NCI-H446 treated with DMSO at 0.1 percent for 48 hours (cell line): ENCODE measurements around the gene DOCK8.

Experiments used
- DNase-seq: peaks from one replicate; lab custom pipeline; 2025; lab: John Stamatoyannopoulos, UW

DOCK8 gene

DNA sequence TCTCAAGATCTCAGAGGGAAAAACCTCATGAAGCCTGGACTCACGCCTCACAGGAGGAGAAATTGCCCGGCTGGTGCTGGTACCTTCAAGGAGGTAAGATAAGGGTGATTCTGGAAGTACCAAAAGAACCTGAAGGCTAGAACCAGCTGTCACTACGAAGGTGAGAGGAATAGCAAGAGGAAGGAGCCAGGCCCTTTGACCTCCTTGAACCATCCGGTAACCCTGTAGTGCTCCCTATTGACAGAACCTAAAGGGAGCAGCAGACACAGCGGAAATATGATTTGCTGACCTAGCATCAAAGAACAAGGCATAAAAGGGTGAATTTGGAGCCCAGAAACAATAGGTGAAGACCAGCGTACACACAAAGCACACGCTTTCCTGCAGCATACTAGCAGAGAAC lies 92.2 kb downstream of the DOCK8 start:
- no peak for DNase-seq

DNA sequence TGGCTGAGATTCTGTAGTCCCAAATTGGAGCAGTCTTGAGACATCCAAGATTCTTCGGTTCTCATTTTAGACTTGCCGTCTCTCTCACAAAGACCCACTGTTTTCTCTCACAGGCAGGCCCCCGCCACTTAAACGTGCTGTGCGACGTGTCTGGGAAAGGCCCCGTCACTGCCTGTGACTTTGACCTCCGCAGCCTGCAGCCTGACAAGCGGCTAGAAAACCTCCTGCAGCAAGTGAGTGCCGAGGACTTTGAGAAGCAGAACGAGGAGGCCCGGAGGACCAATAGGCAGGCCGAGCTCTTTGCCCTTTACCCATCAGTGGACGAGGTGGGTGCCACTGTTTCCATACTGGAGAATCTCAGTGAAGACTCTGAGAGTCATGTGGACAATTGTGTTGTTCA lies 97.2 kb downstream of the DOCK8 start:
- no peak for DNase-seq

DNA sequence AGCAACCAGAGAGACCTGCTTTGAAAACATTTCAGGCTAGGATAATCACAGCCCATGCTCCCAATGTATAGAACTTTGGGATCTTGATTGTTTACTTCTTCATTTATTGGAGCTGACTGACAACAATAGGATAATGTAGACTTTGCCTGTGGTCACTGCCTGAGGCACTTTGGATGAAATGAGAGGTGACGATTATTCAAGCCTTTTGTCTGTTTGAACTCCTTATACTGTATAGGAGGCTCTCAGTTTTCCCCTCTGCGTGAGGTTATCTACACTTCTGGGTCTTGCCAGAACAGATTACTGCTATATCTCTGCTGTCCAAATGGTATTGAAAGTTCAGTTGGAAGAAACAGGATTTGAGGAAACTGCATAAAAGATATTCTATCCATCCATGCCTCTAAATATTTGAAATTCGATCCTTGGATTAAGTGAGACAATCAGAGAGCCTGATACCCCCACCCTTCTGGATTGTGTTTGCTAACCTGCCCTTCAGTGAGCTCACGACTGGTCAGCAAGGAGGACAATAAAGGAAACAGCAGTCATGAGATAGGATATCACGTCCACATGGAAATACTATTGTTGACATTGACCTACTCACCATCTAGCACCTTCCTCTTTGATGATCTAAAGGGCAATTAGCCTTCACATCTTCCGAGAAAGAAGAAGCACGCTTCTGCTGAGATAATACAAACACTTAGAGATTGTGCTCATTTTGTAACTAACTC lies 98.1 kb downstream of the DOCK8 start:
- DNase-seq: no peak

DNA sequence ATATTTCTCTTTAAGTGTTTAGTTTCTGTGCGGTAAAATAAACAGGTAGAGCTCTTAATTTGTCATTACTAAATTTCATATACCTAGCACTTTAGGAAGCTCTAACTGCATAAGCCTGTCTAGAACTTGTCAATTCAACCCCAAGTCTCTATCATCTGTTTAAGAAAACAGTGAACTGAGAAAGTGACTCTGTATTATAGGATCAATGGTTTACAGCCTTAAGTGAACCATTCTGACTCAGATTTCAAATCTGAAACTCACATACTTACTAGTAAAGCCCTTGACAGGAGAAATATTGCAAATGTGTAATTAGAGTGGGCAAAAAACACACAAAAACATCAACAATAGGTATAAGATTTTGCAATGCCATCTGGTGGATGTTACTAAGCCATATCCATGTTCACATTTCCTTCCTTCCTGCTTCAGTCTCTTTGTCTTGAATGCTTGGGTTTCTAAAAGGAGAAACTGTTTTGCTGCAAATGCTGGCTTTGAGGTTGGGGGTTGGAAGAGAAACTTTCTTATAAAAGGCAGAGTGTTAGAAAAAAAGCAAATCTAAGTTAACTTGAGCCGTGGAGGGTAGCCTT lies 101.8 kb downstream of the DOCK8 start:
- DNase-seq: no peak

DNA sequence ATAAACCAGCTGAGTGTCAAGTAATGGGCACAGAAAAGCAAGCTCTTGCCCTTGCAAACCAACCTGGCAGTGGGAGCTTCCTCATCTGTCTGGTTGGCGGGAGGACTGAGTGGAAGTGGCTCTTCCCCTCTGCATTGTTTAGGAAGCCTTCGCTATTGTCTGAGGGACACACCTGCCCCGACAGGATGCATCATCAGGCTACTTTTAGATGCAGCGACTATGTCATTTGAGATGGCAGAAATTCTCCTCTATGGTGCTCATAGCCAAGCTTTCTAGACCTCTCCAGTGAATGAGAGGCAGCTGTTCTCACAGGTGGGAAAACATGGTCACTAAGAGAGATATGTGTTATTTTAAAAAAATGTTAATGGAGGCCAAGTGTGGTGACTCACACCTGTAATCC lies 104.0 kb downstream of the DOCK8 start:
- DNase-seq: no peak

DNA sequence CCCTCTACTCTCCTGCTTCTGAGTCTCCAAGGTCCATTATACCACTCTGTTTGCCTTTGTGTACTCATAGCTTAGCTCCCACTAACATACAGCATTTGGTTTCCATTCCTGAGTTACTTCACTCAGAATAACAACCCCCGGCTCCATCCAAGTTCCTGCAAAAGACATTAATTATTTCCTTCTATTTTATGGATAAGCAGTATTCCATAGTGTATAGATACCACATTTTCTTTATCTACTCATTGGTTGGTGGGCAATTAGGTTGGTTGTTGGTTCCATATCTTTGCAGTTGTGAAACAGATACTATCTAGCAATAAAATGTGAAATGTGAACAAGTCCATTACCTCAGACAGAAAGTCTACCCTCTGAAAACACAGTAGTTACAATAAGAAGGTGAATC lies 110.3 kb downstream of the DOCK8 start:
- no peak for DNase-seq

DNA sequence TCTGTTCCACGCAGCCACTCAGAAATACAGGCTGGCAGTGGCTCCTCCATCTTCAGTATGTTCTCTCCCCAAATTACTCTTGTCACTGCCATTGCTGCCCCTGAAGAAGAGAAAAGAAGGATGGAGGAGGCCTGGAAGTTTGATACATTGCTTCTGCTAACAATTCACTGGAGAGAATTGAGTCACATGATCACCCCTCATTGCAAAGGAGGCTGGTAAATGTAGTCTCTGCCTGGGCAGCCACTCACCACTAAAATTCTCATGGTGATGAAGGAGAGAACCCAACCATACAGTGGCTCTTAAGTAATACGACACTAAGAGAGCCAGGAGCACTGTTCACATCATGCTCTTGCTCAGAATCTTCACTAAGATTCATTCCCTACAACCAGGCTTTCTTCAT lies 112.0 kb downstream of the DOCK8 start:
- DNase-seq: no peak

DNA sequence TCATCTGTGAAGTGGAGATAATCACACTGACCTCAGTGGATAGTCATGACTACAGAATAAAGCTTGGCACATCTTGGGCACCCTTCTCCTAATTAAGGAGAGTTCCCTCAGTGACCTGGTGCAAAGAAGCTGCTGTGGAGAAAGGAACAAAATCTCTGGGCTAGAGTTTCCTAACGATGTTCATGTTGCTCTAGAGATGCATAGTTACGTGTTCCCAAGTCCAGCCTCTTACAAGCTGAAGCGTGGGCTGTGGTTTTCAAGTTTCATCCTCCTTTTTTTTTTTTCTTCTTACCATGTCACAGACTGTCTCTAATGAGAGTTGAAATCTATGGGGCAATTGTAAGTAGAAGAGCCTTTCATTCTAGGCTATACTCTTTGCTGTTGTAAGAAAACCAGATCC lies 113.8 kb downstream of the DOCK8 start:
- DNase-seq: no peak

DNA sequence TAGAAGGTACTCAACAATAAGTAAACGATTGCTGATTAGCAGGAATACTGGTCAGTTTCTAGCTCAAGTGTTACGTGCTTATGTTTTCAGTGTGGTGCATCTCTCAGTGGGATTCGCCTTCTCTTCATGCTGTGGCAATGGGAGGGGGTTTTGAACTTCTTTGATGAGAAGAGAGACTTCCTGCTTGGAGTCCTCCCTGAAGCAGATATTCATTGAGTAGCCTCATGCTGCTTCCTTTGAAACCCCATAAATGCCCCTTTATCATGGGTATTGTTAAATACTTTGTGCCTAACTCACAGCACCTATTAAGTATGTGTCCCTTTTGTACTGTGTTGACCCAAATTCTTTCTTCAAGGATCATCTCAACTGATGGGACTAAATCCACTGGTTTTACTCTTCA lies 116.5 kb downstream of the DOCK8 start:
- no peak for DNase-seq

DNA sequence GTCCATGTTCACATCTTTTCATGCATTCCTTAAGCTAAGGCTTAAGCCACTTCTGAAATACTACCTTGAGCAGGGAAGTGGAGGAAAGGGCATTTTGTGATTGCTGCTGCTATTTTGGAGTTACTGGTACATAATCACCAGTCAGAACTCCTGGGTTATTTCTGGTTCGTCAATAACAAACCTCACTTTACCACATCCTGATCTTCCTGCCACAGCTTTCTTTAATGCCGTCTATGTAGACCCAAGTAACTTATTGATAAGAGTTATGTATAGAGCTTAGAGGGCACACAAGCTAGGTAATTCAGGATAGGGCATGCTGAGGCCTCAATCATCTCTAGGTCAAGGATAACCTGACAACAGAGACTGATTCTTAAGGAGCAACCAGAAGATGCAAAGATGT lies 120.7 kb downstream of the DOCK8 start:
- DNase-seq: no peak

DNA sequence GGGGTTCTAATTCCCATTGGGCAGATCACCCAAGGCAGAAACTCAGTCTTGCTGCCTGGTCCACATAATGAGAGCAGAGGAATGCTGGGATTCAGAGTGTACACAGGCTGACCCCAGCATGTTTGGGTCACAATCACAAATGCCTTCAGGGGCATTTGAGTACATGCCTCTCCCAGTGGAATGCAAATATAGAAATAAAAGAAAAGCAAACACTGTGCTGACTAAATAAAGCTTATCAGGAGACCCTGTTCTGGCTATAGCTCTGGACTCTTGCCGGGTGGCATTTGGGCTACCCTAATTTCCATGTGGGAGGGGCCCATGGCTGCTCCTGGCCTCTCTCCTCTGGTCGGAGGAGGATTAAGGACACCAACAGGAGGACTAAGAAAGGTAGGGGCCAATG lies 121.4 kb downstream of the DOCK8 start:
- DNase-seq: no peak

DNA sequence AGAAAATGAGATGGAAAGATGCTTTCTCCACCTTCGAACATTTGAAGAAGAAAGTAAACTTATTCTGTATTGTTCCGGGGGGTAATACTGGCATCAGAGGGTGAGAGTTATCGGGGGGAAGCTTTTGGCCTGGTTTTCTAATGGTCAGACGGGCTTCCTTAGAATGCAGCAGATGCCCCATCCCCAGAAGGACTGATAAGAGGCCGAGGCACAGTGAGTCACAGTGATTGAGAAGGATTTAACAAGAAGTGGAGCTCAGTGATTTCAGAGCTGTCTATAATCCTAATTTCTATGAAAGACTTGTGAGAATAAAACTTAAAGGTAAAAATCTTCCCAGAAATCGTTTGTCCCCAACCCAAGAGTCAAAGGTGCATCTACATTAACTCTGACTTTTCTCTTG lies 123.9 kb downstream of the DOCK8 start:
- no peak for DNase-seq

DNA sequence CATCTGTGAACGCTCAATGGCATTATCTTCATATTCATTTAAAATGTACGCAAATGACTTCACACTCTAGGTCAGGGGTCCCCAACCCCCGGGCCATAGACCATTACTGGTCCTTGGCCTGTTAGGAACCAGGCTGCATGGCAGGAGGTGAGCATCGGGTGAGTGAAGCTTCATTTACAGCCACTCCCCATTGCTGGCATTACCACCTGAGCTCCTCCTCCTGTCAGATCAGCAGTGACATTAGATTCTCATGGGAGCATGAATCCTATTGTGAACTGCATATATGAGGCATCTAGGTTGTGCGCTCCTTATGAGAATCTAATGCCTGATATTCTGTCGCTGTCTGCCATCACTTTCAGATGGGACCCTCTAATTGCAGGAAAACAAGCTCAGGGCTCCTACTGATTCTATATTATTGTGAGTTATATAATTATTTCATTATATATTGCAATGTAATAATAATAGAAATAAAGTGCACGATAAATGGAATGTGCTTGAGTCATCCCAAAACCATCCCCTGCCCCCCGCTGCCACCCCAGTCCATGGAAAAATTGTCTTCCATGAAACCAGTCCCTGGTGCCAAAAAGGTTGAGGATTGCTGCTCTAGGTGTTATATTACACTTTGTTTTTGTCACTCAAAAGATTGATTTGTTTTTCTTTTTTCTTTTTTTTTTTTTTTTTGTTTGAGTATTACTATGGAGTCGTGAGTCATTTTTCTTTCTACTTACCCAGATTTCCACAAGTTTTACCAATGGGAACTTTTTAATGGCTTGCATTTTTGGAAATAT lies 127.2 kb downstream of the DOCK8 start:
- DNase-seq: no peak

DNA sequence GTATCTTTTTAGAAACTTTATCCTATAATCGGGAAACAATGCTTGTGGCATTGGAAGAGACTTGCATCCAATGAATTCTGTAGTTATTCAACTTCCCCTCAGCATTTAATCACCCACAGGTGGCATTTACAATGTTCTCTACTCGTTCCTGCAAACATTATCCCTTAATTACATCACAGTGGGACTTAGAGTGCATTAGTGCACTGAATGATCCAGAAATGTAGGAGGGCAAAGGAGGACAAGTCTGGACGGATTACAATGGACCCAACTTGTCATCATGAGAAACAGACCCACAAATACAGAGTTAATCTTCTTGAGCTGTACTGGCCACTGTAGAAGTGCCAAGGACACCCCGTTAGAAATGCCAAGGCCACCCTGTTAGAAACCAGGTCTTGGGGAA lies 129.1 kb downstream of the DOCK8 start:
- DNase-seq: no peak

DNA sequence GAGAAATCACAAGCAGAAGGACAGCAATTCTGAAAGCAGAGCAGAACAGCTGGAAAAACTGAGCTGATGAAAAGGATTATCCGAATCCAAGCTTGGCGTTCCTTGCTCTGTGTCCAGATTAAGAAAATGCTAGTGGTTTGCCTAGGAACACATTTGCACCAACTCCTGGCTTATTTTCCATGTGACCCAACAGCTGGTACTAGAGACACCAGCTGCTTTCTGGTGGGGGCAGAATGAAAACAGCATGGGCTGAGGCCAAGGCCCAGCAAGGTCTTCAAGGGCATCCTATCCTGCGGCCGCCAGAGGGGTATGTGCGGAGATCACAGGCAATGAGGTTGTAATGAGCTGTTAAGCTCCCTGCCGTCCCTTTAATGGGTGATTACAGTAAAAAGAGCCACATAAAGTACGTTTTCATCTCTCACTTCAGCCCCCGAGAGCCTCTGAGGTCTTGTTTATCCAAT lies 131.5 kb downstream of the DOCK8 start:
- no peak for DNase-seq

DNA sequence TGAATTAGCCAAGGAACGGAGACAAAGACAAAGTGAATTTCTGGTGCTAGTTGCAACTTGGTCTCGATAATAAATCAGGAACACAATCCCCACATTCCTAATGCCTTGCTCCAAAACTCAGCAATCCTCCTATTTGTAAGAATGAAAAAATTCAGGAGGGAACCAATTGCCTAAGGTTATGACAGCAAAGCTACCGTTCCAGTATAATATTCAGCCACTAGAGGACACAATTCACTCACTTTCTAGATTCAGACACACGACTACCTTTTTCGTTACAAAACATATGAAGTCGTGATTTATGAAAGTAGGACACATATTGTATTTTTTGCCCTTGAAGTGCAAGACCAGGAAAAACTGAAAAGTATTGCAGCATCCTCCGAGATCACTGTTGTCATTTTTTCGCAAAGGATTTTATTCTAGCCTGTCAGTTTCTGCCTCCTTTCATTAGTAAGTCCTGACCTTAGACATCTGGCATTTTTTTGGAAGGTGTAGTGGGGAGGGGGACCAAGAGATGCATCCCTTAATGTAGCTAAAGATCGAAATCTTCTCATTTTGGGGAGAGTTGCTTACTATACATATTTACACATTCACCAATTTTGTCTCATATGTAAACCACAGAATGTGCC lies 133.1 kb downstream of the DOCK8 start:
- DNase-seq: no peak

DNA sequence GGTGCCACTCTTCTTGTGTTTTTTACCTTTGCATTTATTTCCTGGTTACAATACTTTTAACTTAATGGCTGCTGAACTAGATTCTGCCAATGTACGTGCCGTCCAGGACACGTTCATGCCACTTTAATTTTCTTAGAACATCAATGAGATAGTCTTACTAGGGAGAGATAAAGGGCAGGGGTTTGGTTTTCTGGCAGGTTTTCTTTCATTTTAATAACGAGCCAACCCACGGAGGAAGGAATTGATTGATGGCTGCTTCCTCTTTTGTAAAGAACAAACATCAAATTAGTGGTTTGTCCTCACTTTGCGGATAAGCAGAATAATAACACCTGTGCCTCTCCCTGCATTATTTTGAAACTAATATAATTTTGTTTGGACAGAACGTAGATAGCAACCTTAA lies 135.7 kb downstream of the DOCK8 start:
- no peak for DNase-seq

DNA sequence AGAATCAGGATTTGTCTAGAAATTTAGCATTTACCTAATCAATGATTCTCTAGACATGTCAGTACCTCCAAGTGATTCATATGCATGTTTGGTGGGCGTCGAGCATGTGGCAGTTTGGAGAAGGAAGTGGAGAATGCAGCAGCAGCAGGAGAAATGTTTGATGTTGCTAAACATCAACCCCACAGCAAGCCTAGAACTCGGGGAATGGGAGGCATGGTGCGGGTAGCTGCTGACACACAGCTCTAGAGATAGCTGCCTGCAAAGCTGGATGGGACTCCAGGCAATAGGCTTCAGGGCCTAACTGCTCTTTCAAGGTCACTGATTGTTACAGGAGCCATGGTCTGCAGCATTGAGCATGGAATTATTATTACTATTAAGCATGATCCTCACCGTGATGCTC lies 137.3 kb downstream of the DOCK8 start:
- DNase-seq: no peak

DNA sequence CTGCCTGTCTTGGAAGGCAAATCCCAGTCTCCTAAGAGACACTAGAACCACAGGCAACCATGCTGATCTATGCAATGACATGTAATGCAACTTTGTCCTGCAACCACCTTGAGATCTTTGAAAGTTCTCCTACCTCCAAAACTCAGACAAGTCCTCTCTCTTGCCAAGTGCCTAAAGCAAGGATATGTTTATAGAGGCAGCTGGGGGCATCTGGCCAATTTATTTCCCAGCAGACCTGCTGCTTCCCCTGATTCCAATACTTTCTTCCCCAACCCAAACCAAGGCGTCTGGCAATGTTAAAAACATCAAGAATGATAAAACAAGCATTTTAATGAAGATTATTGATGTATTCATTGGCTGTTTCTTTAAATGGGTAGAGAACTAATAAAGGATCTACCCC lies 138.4 kb downstream of the DOCK8 start:
- no peak for DNase-seq

DNA sequence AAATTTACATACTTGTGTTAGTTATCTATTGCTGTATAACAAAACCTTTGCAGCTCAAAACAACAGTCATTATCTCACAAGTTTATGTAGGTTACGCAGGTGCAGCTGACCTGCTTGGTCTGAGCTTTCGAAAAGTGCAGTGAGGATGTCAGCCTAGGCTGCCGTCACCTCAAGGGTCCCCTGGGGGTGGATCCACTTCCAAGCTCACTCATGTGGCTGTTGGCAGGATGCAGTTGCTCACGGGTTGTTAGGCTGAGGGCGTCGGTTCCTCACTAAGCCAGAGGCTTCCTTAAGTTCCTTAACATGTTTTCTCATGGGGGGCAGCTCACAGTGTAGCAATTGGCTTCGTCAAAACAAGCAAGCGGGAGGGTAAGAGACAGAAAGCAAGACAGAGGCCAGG lies 139.8 kb downstream of the DOCK8 start:
- DNase-seq: no peak

DNA sequence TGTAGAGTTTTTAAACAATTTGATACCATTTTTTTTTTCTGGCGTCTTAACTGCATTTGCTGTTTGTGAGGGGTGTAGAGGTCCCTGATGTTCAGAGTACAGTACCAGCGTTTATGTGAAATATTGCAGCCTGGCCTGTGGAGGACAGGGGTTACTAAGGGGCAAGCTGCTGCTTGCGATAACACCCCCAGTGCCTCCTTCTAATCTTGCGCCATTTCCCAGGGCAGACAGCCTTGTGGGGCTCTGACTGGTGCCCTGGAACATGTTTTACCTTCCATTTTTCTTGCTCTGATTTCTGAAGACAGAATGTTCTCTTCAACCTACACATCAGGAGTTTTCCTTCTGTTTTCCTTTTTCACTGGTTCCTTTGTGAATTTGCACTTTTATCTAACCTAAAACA lies 142.9 kb downstream of the DOCK8 start:
- DNase-seq: no peak

DNA sequence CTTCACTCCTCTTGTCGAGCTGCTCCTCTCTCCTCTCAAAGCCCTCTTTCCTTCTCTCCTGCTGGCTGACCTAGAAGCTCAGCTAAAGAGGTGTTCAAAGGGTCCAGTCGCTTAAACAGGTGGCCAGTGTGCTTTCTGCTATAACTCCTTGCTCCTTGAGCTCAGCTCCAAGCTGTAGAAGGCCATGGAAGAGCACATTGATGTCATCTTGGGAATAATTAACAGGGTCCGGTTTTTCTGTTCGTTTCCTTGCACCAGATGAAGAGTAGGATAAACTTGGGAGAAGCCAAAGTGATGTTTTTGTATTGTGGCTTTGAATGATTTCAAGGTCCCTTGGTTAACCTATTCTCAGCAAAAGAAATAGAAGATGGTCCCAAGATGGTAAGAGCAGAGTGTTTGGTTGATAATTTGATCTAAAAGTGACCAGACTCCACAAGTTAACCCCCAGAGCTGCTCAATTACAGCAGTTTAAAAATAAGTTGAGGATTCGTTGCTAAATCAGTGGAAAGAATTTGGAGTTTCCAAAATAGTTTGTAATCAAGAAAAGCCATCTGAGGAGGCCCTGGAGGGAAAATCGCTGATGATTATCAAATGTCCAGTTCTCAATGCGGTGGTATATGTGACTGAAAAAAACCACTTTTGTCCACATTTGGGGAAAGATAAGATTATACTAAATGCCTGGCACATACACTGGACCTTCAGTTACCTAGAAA lies 148.1 kb downstream of the DOCK8 start:
- DNase-seq: no peak
